Ishikawa (cell line): ENCODE measurements around the gene HABP4.
A peak's percentile ranks its signal among the peaks of the same experiment; 100 is the strongest.

ENCODE experiments used
- CEBPB ChIP-seq: IDR thresholded peaks from 2 replicates; pipeline ENCODE4 v1.6.1; 2012
- CREB1 ChIP-seq: IDR thresholded peaks from 2 replicates; pipeline ENCODE4 v1.6.1; 2012; ENCODE audit warnings: low read depth
- EGR1 ChIP-seq: IDR thresholded peaks from 2 replicates; pipeline ENCODE4 v1.6.1; 2012
- EP300 ChIP-seq: IDR thresholded peaks from 2 replicates; pipeline ENCODE4 v1.6.1; 2012; ENCODE audit warnings: borderline replicate concordance
- FOXM1 ChIP-seq: IDR thresholded peaks from 2 replicates; pipeline ENCODE4 v1.6.1; 2012; ENCODE audit warnings: low read depth, borderline replicate concordance
- NFIC ChIP-seq: IDR thresholded peaks from 2 replicates; pipeline ENCODE4 v1.6.1; 2012
- RAD21 ChIP-seq: IDR thresholded peaks from 2 replicates; pipeline ENCODE4 v1.6.1; 2012; ENCODE audit warnings: low read depth
- REST ChIP-seq: IDR thresholded peaks from 2 replicates; pipeline ENCODE4 v1.6.1; 2012; ENCODE audit warnings: low read depth, mild to moderate bottlenecking
- TAF1 ChIP-seq: IDR thresholded peaks from 2 replicates; pipeline ENCODE4 v1.6.1; 2012; ENCODE audit warnings: low read depth, mild to moderate bottlenecking
- TCF12 ChIP-seq: IDR thresholded peaks from 2 replicates; pipeline ENCODE4 v1.6.1; 2012; ENCODE audit warnings: low read depth
- TEAD4 ChIP-seq: IDR thresholded peaks from 2 replicates; pipeline ENCODE4 v1.6.1; 2012
- USF1 ChIP-seq: IDR thresholded peaks from 2 replicates; pipeline ENCODE4 v1.6.1; 2012
- YY1 ChIP-seq: IDR thresholded peaks from 2 replicates; pipeline ENCODE4 v1.6.1; 2012; ENCODE audit warnings: low read depth
- ZBTB7A ChIP-seq: IDR thresholded peaks from 2 replicates; pipeline ENCODE4 v1.6.1; 2012; ENCODE audit warnings: low read depth
- TF ChIP-seq, protein P1 (sequence below): IDR thresholded peaks from 2 replicates; pipeline ENCODE4 v1.6.1; 2012

The HABP4 gene

GRCh38 chr9:96483197-96483596 lies 33.2 kb downstream of the HABP4 start:
- TF ChIP-seq EGR1 (no peak), TCF12 (no peak), YY1 (no peak), CEBPB (no peak), TEAD4 (no peak), EP300 (no peak)

GRCh38 chr9:96483733-96484390 lies 33.9 kb downstream of the HABP4 start:
- TF ChIP-seq CREB1 (no peak), NFIC (no peak), EP300 (no peak), YY1 (no peak), RAD21 (no peak), CEBPB (no peak), TCF12 (no peak), REST (no peak), FOXM1 (no peak), ZBTB7A (no peak)

- TF ChIP-seq ZBTB7A = no peak
- TF ChIP-seq CREB1 = no peak
- TF ChIP-seq NFIC = no peak
- no peak for TF ChIP-seq REST
- TF ChIP-seq FOXM1 = no peak
- TF ChIP-seq TCF12 = no peak
- TF ChIP-seq TEAD4 = no peak
- TF ChIP-seq YY1 = no peak
- TF ChIP-seq RAD21 = no peak
- TF ChIP-seq, protein P1, sequence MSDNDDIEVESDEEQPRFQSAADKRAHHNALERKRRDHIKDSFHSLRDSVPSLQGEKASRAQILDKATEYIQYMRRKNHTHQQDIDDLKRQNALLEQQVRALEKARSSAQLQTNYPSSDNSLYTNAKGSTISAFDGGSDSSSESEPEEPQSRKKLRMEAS = no peak
- no peak for TF ChIP-seq EGR1
- no peak for TF ChIP-seq TAF1
- TF ChIP-seq CEBPB = no peak
- no peak for TF ChIP-seq USF1
- no peak for TF ChIP-seq EP300
Measured at GRCh38 chr9:96484521-96484931, 34.6 kb downstream of the HABP4 start.

- TF ChIP-seq NFIC (no peak), TEAD4 (no peak), CREB1 (no peak), YY1 (no peak), FOXM1 (no peak)
Measured at GRCh38 chr9:96485280-96485679, 35.3 kb downstream of the HABP4 start.

DNA sequence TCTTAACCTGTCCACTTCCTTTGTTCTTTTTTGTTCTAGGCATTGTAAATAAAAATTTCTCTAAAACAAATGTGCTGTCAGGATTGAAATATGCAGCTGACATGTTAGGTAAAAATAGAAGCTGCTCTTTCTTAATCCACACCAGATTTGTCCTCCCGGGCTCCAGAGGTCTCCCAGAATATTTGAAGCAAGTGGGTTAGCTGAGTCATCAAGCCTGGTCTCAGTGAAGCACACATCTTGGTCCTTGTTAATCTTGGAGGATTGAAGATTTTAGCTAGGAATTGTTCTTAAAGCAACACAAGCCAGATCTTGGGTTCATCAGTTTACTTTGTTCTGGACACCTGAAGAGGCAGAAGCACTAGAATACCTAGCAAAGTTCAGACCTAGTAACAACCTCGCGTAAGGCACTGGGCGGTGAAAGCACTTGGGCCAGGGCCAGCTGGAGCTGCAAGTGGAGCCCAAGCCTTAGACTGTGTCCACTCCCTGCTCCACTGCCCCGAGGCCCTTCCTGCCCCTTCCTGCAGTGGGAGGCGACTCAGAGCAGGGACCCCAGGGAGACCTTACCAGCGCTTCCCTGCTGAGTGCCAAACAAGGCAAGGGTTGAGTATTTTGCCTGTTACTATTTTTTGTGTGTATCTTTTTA lies 36.5 kb downstream of the HABP4 start:
- TF ChIP-seq CREB1 (no peak), NFIC (peak; percentile 62)

- no peak for TF ChIP-seq REST
- TF ChIP-seq FOXM1 = no peak
- no peak for TF ChIP-seq TCF12
- no peak for TF ChIP-seq RAD21
- no peak for TF ChIP-seq ZBTB7A
- no peak for TF ChIP-seq YY1
- TF ChIP-seq TEAD4 = no peak
- no peak for TF ChIP-seq EGR1
- TF ChIP-seq CEBPB = no peak
- TF ChIP-seq NFIC = no peak
- TF ChIP-seq CREB1 = no peak
- no peak for TF ChIP-seq USF1
Measured at GRCh38 chr9:96487029-96487396, 37.0 kb downstream of the HABP4 start.
